K562 (cell line): ENCODE measurements around the gene ADAM8. TPM values are rescaled to one million over a fixed set of nuclear protein-coding genes. Genes with fewer than 3 reads are reported as not detected.

ENCODE experiments used
- ATAC-seq: fragments of 200-7000 bp; cut with Tn5 transposase; 3 replicates; pipeline ENCODE4 v1.9.1; 2020; ENCODE audit warnings: moderate library complexity
- BruUV-seq: library from RNA; stranded (reverse); fragments of 400-500 nt; replicated peaks from 2 replicates; lab custom pipeline; 2021; lab: Mats Ljungman, UMichigan
- CTCF ChIA-PET: fragments of 300-600 bp; formaldehyde crosslinking; extraction: SDS; loops from one replicate; lab custom pipeline; 2021; ENCODE audit warnings: low intra/inter-chr PET ratio; lab: Yijun Ruan, JAX
- POLR2A ChIA-PET: fragments of 300-600, 350-650 bp; sonication (Branson Sonifier 250); formaldehyde crosslinking; extraction: SDS; loops from one replicate; lab custom pipeline; 2021; ENCODE audit warnings: antibody characterized with exemption, inconsistent platforms; lab: Yijun Ruan, JAX
- DNase-seq, 4 experiments: peaks; one replicate each; pipeline versions ENCODE4 v3.0.0 to v3.0.0-alpha.2; 2011 to 2018; ENCODE audit warnings: low spot score in 3 of 4, mixed read lengths in 3 of 4; ENCODE audit errors: extremely low read depth in 1 of 4
- FAIRE-seq: peaks from 2 replicates; lab custom pipeline; 2011; peaks lifted over from hg19 to GRCh38; lab: Jason Lieb, UNC
- H2AFZ ChIP-seq: 2 replicates; pipeline ENCODE4 v1.6.0; 2011; ENCODE audit warnings: low read depth, low read length, control low read depth, inconsistent platforms
- H3K27ac ChIP-seq: fragments of 200-600 bp; 3 replicates; pipeline ENCODE4 v1.8.0; 2011; ENCODE audit warnings: low read depth, mild to moderate bottlenecking, control low read depth, inconsistent platforms, low read length, moderate library complexity, mixed read lengths; ENCODE audit errors: extremely low read depth
- H3K27me3 ChIP-seq, 2 experiments: fragments of 300-600 bp in 1 of 2; 2 replicates in 1 of 2; 3 replicates in 1 of 2; pipeline versions ENCODE4 v1.6.0 to v1.8.0; 2011; ENCODE audit warnings: inconsistent platforms in 2 of 2, low read length in 2 of 2, mild to moderate bottlenecking in 1 of 2, mixed read lengths in 1 of 2, moderate library complexity in 1 of 2; ENCODE audit not compliant: control insufficient read depth in 2 of 2, insufficient read depth in 2 of 2
- H3K36me3 ChIP-seq: fragments of 300-600 bp; 3 replicates; pipeline ENCODE4 v1.8.0; 2011; ENCODE audit warnings: mild to moderate bottlenecking, low read length, inconsistent platforms; ENCODE audit not compliant: control insufficient read depth, insufficient read depth
- H3K4me1 ChIP-seq, 2 experiments: fragments of 200-600 bp in 1 of 2; replicated peaks in 1 of 2; 2 replicates in 1 of 2; 3 replicates in 1 of 2; pipeline versions ENCODE4 v1.5.1 to v1.8.0; 2011; ENCODE audit warnings: inconsistent platforms in 2 of 2, low read length in 2 of 2, mild to moderate bottlenecking in 1 of 2, mixed read lengths in 1 of 2, moderate library complexity in 1 of 2; ENCODE audit not compliant: control insufficient read depth in 2 of 2, insufficient read depth in 2 of 2
- H3K4me2 ChIP-seq: 2 replicates; pipeline ENCODE4 v1.6.1; 2011; ENCODE audit warnings: low read length, control low read depth, inconsistent platforms, mixed read lengths; ENCODE audit not compliant: insufficient read depth
- H3K4me3 ChIP-seq: fragments of 200-600 bp; sonication (generic), shearing (Covaris generic); 2 replicates; pipeline ENCODE4 v1.5.1; 2016; ENCODE audit warnings: control low read depth, inconsistent platforms
- H3K79me2 ChIP-seq: fragments of 200-600 bp; 3 replicates; pipeline ENCODE4 v1.8.0; 2011; ENCODE audit warnings: low read length, inconsistent platforms; ENCODE audit not compliant: control insufficient read depth, insufficient read depth
- H3K9ac ChIP-seq, 2 experiments: 2 replicates each; pipeline versions ENCODE4 v1.6.0 to v1.6.1; 2011; ENCODE audit warnings: low read depth in 2 of 2, low read length in 2 of 2, control low read depth in 1 of 2, inconsistent platforms in 1 of 2, mild to moderate bottlenecking in 1 of 2, mixed read lengths in 1 of 2; ENCODE audit not compliant: insufficient read depth in 1 of 2
- H3K9me1 ChIP-seq: one replicate; pipeline ENCODE4 v1.6.0; 2011; ENCODE audit warnings: inconsistent platforms, mild to moderate bottlenecking, low read length, moderate library complexity; ENCODE audit not compliant: control insufficient read depth, insufficient read depth
- H3K9me3 ChIP-seq: replicated peaks from 2 replicates; pipeline ENCODE4 v1.5.1; 2011; ENCODE audit warnings: low read depth, low read length, inconsistent platforms; ENCODE audit not compliant: control insufficient read depth, insufficient read depth
- H4K20me1 ChIP-seq: replicated peaks from 2 replicates; pipeline ENCODE4 v1.6.1; 2011; ENCODE audit warnings: low read length, inconsistent platforms, mixed read lengths; ENCODE audit not compliant: control insufficient read depth, insufficient read depth
- FIP1L1 ChIP-seq: fragments of 200-400 bp; formaldehyde crosslinking; IDR thresholded peaks from 2 replicates; pipeline ENCODE4 v1.6.1; 2018; ENCODE audit warnings: mild to moderate bottlenecking, low read depth, low read length; ENCODE audit not compliant: poor library complexity, severe bottlenecking
- L3MBTL2 ChIP-seq: fragments of 450-650 bp; IDR thresholded peaks from 2 replicates; pipeline ENCODE4 v1.6.1; 2016; ENCODE audit warnings: mild to moderate bottlenecking, moderate library complexity
- NR2C1 ChIP-seq, 2 experiments: fragments of 450-650 bp; IDR thresholded peaks; 2 replicates each; pipeline ENCODE4 v1.6.1; 2017; ENCODE audit warnings: mild to moderate bottlenecking in 2 of 2, antibody characterized with exemption in 1 of 2, inconsistent platforms in 1 of 2, missing compliant biosample characterization in 1 of 2, missing genetic modification characterization in 1 of 2
- POLR2G ChIP-seq: fragments of 200-400 bp; formaldehyde crosslinking; IDR thresholded peaks from 2 replicates; pipeline ENCODE4 v1.6.1; 2017; ENCODE audit warnings: low read depth, mild to moderate bottlenecking, antibody characterized with exemption, low read length, moderate library complexity
- RBM22 ChIP-seq: fragments of 200-400 bp; formaldehyde crosslinking; IDR thresholded peaks from 2 replicates; pipeline ENCODE4 v1.6.1; 2018; ENCODE audit warnings: low read length, low read depth; ENCODE audit not compliant: poor library complexity, severe bottlenecking
- SNIP1 ChIP-seq: fragments of 450-650 bp; IDR thresholded peaks from 2 replicates; pipeline ENCODE4 v1.7.1; 2017; ENCODE audit warnings: low read depth, mild to moderate bottlenecking
- WGBS: fragments of 100-300 bp; shearing (Covaris generic); methylation state at CpG from one replicate; pipeline ENCODE4 v1.1.6; 2016; ENCODE audit warnings: low coverage, mixed read lengths; ENCODE audit not compliant: insufficient coverage; ENCODE audit errors: missing lambda C conversion rate; 5-methylcytosine and 5-hydroxymethylcytosine counted together
- in situ Hi-C: fragments of 300-500 bp; cut with MboI; formaldehyde crosslinking; loops from 4 replicates; pipeline ENCODE4 v1.15.0; 2018; ENCODE audit warnings: inconsistent platforms, mixed read lengths
- intact Hi-C: fragments of 100-400 bp; cut with micrococcal nuclease; formaldehyde crosslinking; loops from 2 replicates; pipeline ENCODE4 v1.14.2; 2022
- polyA plus RNA-seq, 8 experiments: library from polyadenylated mRNA; depleted of rRNA in 4 of 8; stranded (reverse) in 5 of 8; unstranded in 3 of 8; fragments of >200 nt; fragmentation: Nextera tagmentation in 2 of 8; fragmentation: Illumina TruSeq in 1 of 8; extraction: Ambion mirVana in 2 of 8; extraction: Trizol in 1 of 8; gene quantifications; 2 replicates each; pipeline versions ENCODE4 v1.2.1 to v1.2.3, GENCODE V29; 2011 to 2014; ENCODE audit warnings: inconsistent platforms in 1 of 8, missing spikeins in 1 of 8
- total RNA-seq, 7 experiments: library from RNA; depleted of rRNA in 6 of 7; stranded (reverse); fragments of >200 nt in 6 of 7; fragmentation: Illumina TruSeq in 2 of 7; extraction: Trizol in 2 of 7; gene quantifications; 2 replicates each; pipeline versions ENCODE4 v1.2.1 to v1.2.3, GENCODE V29; 2011 to 2021; ENCODE audit warnings: low replicate concordance in 1 of 7
- TF ChIP-seq, protein P1 (sequence below): sonication (generic); formaldehyde crosslinking; IDR thresholded peaks from 2 replicates; pipeline ENCODE4 v1.4.0; 2020; ENCODE audit warnings: mild to moderate bottlenecking, missing genetic modification reagents
- TF ChIP-seq, protein P2 (sequence below): sonication (generic); formaldehyde crosslinking; IDR thresholded peaks from 2 replicates; pipeline ENCODE4 v1.9.0; 2022; ENCODE audit warnings: mild to moderate bottlenecking, missing genetic modification reagents
- TF ChIP-seq, protein P3 (sequence below), 3 experiments: fragments of 200-800 bp in 1 of 3; sonication (Bioruptor generic) in 1 of 3; sonication (generic) in 1 of 3; formaldehyde crosslinking in 1 of 3; IDR thresholded peaks; 2 replicates each; pipeline versions ENCODE4 v1.6.1 to v1.8.0; 2016 to 2022; ENCODE audit warnings: mild to moderate bottlenecking in 2 of 3, missing compliant biosample characterization in 2 of 3, missing genetic modification characterization in 2 of 3, missing genetic modification reagents in 1 of 3
- TF ChIP-seq, protein P4 (sequence below): sonication (generic); formaldehyde crosslinking; IDR thresholded peaks from 2 replicates; pipeline ENCODE4 v1.8.0; 2022; ENCODE audit warnings: mild to moderate bottlenecking, missing genetic modification reagents

The ADAM8 gene
- total and polyA plus RNA-seq, 9 of the 15 experiments (the other 6 are each of a cell fraction or from before 2014, with no cell fraction given), result 0.07 to 7.0 (median 1.1) TPM

DNA sequence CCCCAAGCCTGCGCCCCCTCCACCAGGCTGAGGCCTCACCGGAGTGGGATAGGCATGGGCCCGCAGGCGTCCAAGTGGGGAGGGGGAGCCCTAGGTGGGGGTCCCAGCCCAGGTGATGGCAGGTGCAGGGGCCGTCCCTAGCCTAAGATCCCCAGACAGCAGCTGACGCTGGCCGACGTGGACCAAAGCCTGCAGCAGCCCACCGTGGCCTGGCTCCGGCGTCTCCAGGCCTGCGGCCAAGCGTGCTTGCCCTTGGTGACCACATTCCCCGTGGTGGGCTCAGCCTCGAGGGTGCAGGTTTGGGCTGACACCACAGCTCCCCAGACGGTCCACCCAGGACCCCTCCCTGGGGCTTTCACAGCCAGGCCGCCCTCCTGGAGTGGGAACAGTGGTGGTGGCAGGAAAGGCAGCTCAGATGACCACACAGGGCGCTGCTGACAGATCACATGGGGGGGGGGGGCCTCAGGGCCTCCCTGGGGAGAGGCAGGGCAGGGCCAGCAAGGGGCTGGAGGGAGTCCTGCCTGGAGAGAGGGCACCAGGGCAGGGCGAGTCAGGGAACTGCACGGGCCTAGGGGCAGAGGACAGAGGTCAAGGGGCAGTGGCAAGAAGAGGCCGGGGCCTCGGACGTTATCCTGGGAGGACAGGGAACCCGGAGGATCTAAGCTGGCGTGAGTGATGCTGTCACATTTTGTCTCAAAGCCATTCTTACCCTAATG, 767 bp upstream of the ADAM8 start:
- Histone ChIP-seq H3K79me2 (no peaks in the 10 kb centered on the region), H3K9ac (peak overlapping the region; percentile 61 to 77; a peak in 2 of 4 replicates), H3K4me1 (peaks cover 40 to 83% of the 10 kb centered on the region in 2 experiments), H3K4me2 (peak overlapping the region; percentile 72; the same call in 1 of the 2 replicates), H4K20me1 (no peaks in the 10 kb centered on the region), H3K27me3 (no peaks in the 10 kb centered on the region), H3K4me3 (no peak overlapping the region), H3K9me1 (peaks cover 3% of the 10 kb centered on the region), H3K36me3 (peaks cover 19% of the 10 kb centered on the region; the same call in 1 of the 3 replicates), H3K9me3 (no peaks in the 10 kb centered on the region), H2AFZ (no peak overlapping the region), H3K27ac (peak overlapping the region; percentile 92)
- CTCF ChIA-PET, result no interaction called here
- in situ Hi-C loops, result no loop called here
- TF ChIP-seq L3MBTL2, result no peak
- TF ChIP-seq, protein P1, sequence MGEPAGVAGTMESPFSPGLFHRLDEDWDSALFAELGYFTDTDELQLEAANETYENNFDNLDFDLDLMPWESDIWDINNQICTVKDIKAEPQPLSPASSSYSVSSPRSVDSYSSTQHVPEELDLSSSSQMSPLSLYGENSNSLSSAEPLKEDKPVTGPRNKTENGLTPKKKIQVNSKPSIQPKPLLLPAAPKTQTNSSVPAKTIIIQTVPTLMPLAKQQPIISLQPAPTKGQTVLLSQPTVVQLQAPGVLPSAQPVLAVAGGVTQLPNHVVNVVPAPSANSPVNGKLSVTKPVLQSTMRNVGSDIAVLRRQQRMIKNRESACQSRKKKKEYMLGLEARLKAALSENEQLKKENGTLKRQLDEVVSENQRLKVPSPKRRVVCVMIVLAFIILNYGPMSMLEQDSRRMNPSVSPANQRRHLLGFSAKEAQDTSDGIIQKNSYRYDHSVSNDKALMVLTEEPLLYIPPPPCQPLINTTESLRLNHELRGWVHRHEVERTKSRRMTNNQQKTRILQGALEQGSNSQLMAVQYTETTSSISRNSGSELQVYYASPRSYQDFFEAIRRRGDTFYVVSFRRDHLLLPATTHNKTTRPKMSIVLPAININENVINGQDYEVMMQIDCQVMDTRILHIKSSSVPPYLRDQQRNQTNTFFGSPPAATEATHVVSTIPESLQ (CRISPR knock-in tag), result no peak
- TF ChIP-seq, protein P2, sequence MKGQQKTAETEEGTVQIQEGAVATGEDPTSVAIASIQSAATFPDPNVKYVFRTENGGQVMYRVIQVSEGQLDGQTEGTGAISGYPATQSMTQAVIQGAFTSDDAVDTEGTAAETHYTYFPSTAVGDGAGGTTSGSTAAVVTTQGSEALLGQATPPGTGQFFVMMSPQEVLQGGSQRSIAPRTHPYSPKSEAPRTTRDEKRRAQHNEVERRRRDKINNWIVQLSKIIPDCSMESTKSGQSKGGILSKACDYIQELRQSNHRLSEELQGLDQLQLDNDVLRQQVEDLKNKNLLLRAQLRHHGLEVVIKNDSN (CRISPR knock-in tag), result 0 out of 2 replicates have a peak, but pooled peaks have one; percentile 37
- TF ChIP-seq RBM22, result peak; percentile 43
- peak; percentile 37; the same call in 1 of the 2 replicates for TF ChIP-seq NR2C1 (IDR thresholded peaks at IDR 0.05)
- peak; percentile 60 for TF ChIP-seq NR2C1 (tag; IDR thresholded peaks at IDR 0.05)
- TF ChIP-seq, protein P3, sequence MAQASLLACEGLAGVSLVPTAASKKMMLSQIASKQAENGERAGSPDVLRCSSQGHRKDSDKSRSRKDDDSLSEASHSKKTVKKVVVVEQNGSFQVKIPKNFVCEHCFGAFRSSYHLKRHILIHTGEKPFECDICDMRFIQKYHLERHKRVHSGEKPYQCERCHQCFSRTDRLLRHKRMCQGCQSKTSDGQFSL (CRISPR knock-in tag; IDR thresholded peaks at IDR 0.05), result 0 out of 2 replicates have a peak, but pooled peaks have one; percentile 55
- TF ChIP-seq, protein P3 (tag; IDR thresholded peaks at IDR 0.05), result no peak
- TF ChIP-seq, protein P4, sequence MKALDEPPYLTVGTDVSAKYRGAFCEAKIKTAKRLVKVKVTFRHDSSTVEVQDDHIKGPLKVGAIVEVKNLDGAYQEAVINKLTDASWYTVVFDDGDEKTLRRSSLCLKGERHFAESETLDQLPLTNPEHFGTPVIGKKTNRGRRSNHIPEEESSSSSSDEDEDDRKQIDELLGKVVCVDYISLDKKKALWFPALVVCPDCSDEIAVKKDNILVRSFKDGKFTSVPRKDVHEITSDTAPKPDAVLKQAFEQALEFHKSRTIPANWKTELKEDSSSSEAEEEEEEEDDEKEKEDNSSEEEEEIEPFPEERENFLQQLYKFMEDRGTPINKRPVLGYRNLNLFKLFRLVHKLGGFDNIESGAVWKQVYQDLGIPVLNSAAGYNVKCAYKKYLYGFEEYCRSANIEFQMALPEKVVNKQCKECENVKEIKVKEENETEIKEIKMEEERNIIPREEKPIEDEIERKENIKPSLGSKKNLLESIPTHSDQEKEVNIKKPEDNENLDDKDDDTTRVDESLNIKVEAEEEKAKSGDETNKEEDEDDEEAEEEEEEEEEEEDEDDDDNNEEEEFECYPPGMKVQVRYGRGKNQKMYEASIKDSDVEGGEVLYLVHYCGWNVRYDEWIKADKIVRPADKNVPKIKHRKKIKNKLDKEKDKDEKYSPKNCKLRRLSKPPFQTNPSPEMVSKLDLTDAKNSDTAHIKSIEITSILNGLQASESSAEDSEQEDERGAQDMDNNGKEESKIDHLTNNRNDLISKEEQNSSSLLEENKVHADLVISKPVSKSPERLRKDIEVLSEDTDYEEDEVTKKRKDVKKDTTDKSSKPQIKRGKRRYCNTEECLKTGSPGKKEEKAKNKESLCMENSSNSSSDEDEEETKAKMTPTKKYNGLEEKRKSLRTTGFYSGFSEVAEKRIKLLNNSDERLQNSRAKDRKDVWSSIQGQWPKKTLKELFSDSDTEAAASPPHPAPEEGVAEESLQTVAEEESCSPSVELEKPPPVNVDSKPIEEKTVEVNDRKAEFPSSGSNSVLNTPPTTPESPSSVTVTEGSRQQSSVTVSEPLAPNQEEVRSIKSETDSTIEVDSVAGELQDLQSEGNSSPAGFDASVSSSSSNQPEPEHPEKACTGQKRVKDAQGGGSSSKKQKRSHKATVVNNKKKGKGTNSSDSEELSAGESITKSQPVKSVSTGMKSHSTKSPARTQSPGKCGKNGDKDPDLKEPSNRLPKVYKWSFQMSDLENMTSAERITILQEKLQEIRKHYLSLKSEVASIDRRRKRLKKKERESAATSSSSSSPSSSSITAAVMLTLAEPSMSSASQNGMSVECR (CRISPR knock-in tag), result 0 out of 2 replicates have a peak, but pooled peaks have one; percentile 27
- no peak for TF ChIP-seq SNIP1
- peak; percentile 27 for TF ChIP-seq FIP1L1
- peak; percentile 53; the same call in 1 of the 2 replicates for TF ChIP-seq POLR2G
- FAIRE-seq, result no peak
- DNase-seq, result no peak
- POLR2A ChIA-PET, result interaction anchor here (0.9 to 1.4 kb wide), 3 partner anchors 21 to 32 kb away, joined by 3 to 4 read pairs (median 4); no protein-coding TSS in a partner anchor
- ATAC-seq, result no peak
- 75% methylated on average over 5 of the region's 25 CpGs for WGBS
- BruUV-seq, result no TSS peak
- intact Hi-C loops, result no loop called here
